HEK293 (cell line): Measurements from ENCODE around the gene RSBN1L.

ENCODE experiments used
- BCL11A ChIP-seq: fragments of 450-650 bp; formaldehyde crosslinking; IDR thresholded peaks from 2 replicates; pipeline ENCODE4 v1.5.1; 2016; ENCODE audit warnings: low read depth, missing biosample characterization, missing genetic modification characterization
- SETDB1 ChIP-seq: IDR thresholded peaks from one replicate; pipeline ENCODE4 v1.6.1; 2017; ENCODE audit warnings: mild to moderate bottlenecking, low read length, moderate library complexity, mixed read lengths; ENCODE audit not compliant: insufficient read length
- YY1 ChIP-seq: fragments of 450-650 bp; formaldehyde crosslinking; IDR thresholded peaks from 2 replicates; pipeline ENCODE4 v1.5.1; 2018; ENCODE audit warnings: missing biosample characterization, missing genetic modification characterization
- ZNF211 ChIP-seq: fragments of 450-650 bp; formaldehyde crosslinking; IDR thresholded peaks from 2 replicates; pipeline ENCODE4 v1.5.1; 2016; ENCODE audit warnings: low read depth, missing biosample characterization, missing genetic modification characterization
- ZNF302 ChIP-seq: fragments of 450-650 bp; formaldehyde crosslinking; IDR thresholded peaks from 2 replicates; pipeline ENCODE4 v1.5.1; 2016; ENCODE audit warnings: missing biosample characterization, missing genetic modification characterization, low read depth
- ZNF510 ChIP-seq: fragments of 450-650 bp; formaldehyde crosslinking; IDR thresholded peaks from 2 replicates; pipeline ENCODE4 v1.5.1; 2018; ENCODE audit warnings: mild to moderate bottlenecking, missing genetic modification characterization, missing biosample characterization; ENCODE audit not compliant: insufficient replicate concordance
- ZNF707 ChIP-seq: fragments of 450-650 bp; formaldehyde crosslinking; IDR thresholded peaks from 2 replicates; pipeline ENCODE4 v1.5.1; 2016; ENCODE audit warnings: missing biosample characterization, missing genetic modification characterization
- TF ChIP-seq, protein P1 (sequence below): fragments of 450-650 bp; formaldehyde crosslinking; IDR thresholded peaks from 2 replicates; pipeline ENCODE4 v1.5.1; 2016; ENCODE audit warnings: missing biosample characterization, missing genetic modification characterization
- TF ChIP-seq, protein P2 (sequence below): fragments of 450-650 bp; formaldehyde crosslinking; IDR thresholded peaks from 2 replicates; pipeline ENCODE4 v1.5.1; 2017; ENCODE audit warnings: missing biosample characterization, missing genetic modification characterization
- TF ChIP-seq, protein P3 (sequence below): fragments of 450-650 bp; formaldehyde crosslinking; IDR thresholded peaks from 2 replicates; pipeline ENCODE4 v1.5.1; 2016; ENCODE audit warnings: missing biosample characterization, missing genetic modification characterization
- TF ChIP-seq, protein P4 (sequence below): fragments of 450-650 bp; formaldehyde crosslinking; IDR thresholded peaks from 2 replicates; pipeline ENCODE4 v1.5.1; 2016; ENCODE audit warnings: missing biosample characterization, missing genetic modification characterization
- TF ChIP-seq, protein P5 (sequence below): fragments of 450-650 bp; formaldehyde crosslinking; IDR thresholded peaks from 2 replicates; pipeline ENCODE4 v1.5.1; 2016; ENCODE audit warnings: missing biosample characterization, missing genetic modification characterization

DNA sequence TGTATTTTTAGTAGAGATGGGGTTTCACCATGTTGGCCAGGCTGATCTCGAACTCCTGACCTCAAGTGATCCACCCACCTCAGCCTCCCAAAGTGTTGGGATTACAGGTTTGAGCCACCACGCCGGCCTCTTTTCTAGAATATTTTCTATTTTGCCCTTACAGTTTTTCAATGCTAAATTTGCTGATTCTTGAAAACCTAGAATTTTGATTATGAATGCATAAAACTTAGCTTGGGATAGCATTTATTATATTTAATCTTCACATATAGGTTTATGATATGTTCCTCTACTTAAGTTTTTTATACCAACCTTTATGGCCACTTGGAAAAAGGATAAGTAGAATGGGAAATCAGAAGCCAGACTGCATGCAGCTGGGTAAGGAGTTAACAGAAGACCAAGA lies 99.8 kb downstream of the RSBN1L start:
- TF ChIP-seq ZNF510 (no peak), ZNF707 (tag by site-specific recombination) (no peak), YY1 (tag by site-specific recombination) (no peak), ZNF211 (no peak), ZNF302 (tag by site-specific recombination) (no peak), BCL11A (no peak), SETDB1 (no peak)
- TF ChIP-seq, protein P1, sequence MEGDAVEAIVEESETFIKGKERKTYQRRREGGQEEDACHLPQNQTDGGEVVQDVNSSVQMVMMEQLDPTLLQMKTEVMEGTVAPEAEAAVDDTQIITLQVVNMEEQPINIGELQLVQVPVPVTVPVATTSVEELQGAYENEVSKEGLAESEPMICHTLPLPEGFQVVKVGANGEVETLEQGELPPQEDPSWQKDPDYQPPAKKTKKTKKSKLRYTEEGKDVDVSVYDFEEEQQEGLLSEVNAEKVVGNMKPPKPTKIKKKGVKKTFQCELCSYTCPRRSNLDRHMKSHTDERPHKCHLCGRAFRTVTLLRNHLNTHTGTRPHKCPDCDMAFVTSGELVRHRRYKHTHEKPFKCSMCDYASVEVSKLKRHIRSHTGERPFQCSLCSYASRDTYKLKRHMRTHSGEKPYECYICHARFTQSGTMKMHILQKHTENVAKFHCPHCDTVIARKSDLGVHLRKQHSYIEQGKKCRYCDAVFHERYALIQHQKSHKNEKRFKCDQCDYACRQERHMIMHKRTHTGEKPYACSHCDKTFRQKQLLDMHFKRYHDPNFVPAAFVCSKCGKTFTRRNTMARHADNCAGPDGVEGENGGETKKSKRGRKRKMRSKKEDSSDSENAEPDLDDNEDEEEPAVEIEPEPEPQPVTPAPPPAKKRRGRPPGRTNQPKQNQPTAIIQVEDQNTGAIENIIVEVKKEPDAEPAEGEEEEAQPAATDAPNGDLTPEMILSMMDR = no peak
- TF ChIP-seq, protein P2, sequence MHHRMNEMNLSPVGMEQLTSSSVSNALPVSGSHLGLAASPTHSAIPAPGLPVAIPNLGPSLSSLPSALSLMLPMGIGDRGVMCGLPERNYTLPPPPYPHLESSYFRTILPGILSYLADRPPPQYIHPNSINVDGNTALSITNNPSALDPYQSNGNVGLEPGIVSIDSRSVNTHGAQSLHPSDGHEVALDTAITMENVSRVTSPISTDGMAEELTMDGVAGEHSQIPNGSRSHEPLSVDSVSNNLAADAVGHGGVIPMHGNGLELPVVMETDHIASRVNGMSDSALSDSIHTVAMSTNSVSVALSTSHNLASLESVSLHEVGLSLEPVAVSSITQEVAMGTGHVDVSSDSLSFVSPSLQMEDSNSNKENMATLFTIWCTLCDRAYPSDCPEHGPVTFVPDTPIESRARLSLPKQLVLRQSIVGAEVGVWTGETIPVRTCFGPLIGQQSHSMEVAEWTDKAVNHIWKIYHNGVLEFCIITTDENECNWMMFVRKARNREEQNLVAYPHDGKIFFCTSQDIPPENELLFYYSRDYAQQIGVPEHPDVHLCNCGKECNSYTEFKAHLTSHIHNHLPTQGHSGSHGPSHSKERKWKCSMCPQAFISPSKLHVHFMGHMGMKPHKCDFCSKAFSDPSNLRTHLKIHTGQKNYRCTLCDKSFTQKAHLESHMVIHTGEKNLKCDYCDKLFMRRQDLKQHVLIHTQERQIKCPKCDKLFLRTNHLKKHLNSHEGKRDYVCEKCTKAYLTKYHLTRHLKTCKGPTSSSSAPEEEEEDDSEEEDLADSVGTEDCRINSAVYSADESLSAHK (tag by site-specific recombination) = no peak
- TF ChIP-seq, protein P3, sequence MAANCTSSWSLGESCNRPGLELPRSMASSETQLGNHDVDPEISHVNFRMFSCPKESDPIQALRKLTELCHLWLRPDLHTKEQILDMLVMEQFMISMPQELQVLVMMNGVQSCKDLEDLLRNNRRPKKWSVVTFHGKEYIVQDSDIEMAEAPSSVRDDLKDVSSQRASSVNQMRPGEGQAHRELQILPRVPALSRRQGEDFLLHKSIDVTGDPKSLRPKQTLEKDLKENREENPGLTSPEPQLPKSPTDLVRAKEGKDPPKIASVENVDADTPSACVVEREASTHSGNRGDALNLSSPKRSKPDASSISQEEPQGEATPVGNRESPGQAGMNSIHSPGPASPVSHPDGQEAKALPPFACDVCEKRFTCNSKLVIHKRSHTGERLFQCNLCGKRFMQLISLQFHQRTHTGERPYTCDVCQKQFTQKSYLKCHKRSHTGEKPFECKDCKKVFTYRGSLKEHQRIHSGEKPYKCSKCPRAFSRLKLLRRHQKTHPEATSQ (tag by site-specific recombination) = no peak
- TF ChIP-seq, protein P4, sequence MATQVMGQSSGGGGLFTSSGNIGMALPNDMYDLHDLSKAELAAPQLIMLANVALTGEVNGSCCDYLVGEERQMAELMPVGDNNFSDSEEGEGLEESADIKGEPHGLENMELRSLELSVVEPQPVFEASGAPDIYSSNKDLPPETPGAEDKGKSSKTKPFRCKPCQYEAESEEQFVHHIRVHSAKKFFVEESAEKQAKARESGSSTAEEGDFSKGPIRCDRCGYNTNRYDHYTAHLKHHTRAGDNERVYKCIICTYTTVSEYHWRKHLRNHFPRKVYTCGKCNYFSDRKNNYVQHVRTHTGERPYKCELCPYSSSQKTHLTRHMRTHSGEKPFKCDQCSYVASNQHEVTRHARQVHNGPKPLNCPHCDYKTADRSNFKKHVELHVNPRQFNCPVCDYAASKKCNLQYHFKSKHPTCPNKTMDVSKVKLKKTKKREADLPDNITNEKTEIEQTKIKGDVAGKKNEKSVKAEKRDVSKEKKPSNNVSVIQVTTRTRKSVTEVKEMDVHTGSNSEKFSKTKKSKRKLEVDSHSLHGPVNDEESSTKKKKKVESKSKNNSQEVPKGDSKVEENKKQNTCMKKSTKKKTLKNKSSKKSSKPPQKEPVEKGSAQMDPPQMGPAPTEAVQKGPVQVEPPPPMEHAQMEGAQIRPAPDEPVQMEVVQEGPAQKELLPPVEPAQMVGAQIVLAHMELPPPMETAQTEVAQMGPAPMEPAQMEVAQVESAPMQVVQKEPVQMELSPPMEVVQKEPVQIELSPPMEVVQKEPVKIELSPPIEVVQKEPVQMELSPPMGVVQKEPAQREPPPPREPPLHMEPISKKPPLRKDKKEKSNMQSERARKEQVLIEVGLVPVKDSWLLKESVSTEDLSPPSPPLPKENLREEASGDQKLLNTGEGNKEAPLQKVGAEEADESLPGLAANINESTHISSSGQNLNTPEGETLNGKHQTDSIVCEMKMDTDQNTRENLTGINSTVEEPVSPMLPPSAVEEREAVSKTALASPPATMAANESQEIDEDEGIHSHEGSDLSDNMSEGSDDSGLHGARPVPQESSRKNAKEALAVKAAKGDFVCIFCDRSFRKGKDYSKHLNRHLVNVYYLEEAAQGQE (tag by site-specific recombination) = no peak
- TF ChIP-seq, protein P5, sequence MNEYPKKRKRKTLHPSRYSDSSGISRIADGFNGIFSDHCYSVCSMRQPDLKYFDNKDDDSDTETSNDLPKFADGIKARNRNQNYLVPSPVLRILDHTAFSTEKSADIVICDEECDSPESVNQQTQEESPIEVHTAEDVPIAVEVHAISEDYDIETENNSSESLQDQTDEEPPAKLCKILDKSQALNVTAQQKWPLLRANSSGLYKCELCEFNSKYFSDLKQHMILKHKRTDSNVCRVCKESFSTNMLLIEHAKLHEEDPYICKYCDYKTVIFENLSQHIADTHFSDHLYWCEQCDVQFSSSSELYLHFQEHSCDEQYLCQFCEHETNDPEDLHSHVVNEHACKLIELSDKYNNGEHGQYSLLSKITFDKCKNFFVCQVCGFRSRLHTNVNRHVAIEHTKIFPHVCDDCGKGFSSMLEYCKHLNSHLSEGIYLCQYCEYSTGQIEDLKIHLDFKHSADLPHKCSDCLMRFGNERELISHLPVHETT (tag by site-specific recombination) = no peak
